ENCODE data around the gene CCDC12.

The CCDC12 gene

GRCh38 chr3:47007482-47008233, 31.1 kb upstream of the CCDC12 start:
- ATAC-seq, result no peak

GRCh38 chr3:47007001-47007400, 30.5 kb upstream of the CCDC12 start:
- no peak for DNase-seq
- ATAC-seq, result no peak

More at GRCh38 chr3:47007482-47008233, 31.1 kb upstream of the CCDC12 start:
- DNase-seq, result no peak

GRCh38 chr3:47006145-47006651, 29.7 kb upstream of the CCDC12 start:
- ATAC-seq (no peak), DNase-seq (no peak)

- no peak for ATAC-seq
- DNase-seq, result no peak
Observed at GRCh38 chr3:47005212-47006144, 28.9 kb upstream of the CCDC12 start.

GRCh38 chr3:47004369-47005211, 28.0 kb upstream of the CCDC12 start:
- DNase-seq, result no peak
- ATAC-seq, result no peak

- ATAC-seq, result no peak
- DNase-seq, result no peak
Observed at GRCh38 chr3:47003461-47004368, 27.2 kb upstream of the CCDC12 start.

- ATAC-seq, result no peak
- DNase-seq, result no peak
Observed at GRCh38 chr3:47003056-47003410, 26.5 kb upstream of the CCDC12 start.

- DNase-seq (no peak), ATAC-seq (no peak)
Observed at GRCh38 chr3:47002171-47003055, 25.9 kb upstream of the CCDC12 start.

- ATAC-seq (no peak), DNase-seq (no peak)
Observed at GRCh38 chr3:47001731-47002170, 25.2 kb upstream of the CCDC12 start.

GRCh38 chr3:47000922-47001730, 24.6 kb upstream of the CCDC12 start:
- DNase-seq, result no peak

GRCh38 chr3:47000198-47000815, 23.8 kb upstream of the CCDC12 start:
- DNase-seq, result no peak
- ATAC-seq, result peak; percentile 41

More at GRCh38 chr3:47000922-47001730, 24.6 kb upstream of the CCDC12 start:
- ATAC-seq, result no peak

- ATAC-seq, result no peak
- DNase-seq, result no peak
Observed at GRCh38 chr3:46999516-47000197, 23.1 kb upstream of the CCDC12 start.

- no peak for ATAC-seq
- DNase-seq, result no peak
Observed at GRCh38 chr3:46998852-46999515, 22.4 kb upstream of the CCDC12 start.

GRCh38 chr3:46998121-46998851, 21.7 kb upstream of the CCDC12 start:
- DNase-seq (peak; percentile 83), ATAC-seq (peak; percentile 73)

- ATAC-seq, result no peak
Observed at GRCh38 chr3:46997453-46998091, 21.0 kb upstream of the CCDC12 start.

More at GRCh38 chr3:46997453-46998091, 21.0 kb upstream of the CCDC12 start:
- DNase-seq, result no peak
